NCI-H1436 treated with DMSO at 0.1 percent for 48 hours (cell line): ENCODE results near the gene ZNF181.
"Not testable (repeated sequence)": the region's sequence is repeated elsewhere in the genome, so short reads cannot be mapped to it uniquely, and the experiment has no call there.

Source experiments
- DNase-seq: peaks from one replicate; lab custom pipeline; 2025; lab: John Stamatoyannopoulos, UW

The ZNF181 gene

DNA sequence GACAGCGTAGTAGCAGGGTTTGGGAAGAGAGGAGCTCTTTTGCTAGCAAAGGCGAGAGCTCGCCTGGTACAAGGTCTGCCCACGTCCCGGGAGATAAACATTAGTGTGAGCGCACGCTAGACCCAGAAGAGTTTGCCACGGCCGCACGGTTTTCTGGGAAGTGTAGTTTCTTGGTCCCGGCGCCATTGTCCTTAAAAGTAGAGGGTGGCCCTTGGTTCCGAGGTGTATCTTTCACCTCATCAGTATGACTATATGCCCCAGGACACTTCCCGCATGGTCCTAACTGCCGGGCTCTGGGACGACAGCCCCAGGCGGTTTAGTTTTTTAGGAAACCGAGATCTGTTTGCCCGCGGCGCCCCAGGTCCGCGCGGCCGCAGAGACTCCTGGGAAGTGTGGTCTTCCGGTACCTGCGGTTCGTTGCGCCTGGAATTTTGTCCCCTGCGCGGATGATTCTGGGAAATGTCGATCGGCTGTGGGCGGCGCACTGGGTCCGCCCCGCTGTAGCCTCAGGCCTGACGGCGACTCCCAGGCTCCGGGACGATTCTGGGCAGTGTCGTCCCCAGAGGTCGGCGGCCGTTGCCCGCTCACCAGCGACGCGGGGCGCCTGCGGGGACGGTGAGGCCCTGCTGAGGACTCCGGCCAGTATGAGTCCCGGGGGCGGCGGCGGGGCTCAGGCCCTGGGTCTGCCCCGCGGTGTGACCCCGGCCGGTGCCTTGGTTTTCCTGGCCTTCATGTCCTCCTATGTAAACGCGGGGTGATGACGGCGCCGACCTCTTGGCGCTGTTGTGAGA, at the start of gene ZNF181:
TSS of gene ZNF181 (plus strand) at position 498 of the 791 bp plus-strand sequence. CDS start 795 bp downstream, outside the sequence.
- DNase-seq: peak; percentile 61

DNA sequence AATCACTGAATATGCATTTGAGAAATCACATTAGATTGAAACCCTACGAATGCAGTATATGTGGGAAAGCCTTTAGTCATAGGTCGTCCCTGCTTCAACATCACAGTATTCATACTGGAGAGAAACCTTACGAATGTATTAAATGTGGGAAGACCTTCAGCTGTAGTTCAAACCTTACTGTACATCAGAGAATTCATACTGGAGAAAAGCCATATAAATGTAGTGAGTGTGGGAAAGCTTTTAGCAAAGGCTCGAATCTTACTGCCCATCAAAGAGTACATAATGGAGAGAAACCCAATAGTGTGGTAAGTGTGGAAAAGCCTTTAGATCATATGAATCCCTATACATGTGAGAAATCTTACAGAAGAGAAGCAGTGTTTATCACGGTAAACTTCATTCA, 48.8 kb upstream of the ZNF181 start:
- not testable (repeated sequence) for DNase-seq

DNA sequence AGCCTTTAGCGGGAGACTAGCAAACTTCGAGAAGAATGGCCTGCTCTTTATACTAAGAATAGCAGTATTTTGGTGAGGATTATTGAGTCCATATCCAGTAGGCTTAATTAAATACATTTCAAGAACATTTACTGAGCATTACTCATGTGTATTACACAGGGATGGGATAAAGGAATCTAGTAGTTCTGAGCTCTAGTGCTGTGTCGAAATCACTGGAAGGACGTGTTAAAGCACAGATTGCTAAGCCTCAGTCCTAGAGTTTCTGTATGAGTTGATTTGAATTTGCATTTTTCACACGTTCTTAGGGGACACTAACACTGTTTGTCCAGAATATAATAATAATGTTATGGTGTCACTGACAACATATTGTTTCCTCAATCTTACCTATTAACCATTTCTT, 47.6 kb upstream of the ZNF181 start:
- no peak for DNase-seq

DNA sequence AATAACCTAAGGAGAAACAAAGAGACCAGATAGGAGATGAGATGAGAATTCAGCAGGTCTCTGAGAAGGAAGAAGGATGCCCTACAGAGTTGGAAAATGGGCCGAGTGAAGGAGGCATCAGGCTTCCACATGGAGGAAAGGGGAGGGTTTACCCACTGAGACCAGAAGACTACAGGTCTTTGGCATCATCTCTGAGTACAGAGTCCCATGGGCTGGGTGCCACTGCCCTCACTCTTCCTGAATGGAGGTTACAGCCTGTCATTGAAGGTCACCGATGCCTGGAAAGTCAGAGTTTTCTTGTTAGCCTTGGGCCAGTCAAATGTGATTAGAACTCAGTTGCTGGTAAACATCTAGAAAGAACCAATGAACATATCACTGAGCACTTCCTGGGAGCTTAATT, 46.7 kb upstream of the ZNF181 start:
- no peak for DNase-seq

DNA sequence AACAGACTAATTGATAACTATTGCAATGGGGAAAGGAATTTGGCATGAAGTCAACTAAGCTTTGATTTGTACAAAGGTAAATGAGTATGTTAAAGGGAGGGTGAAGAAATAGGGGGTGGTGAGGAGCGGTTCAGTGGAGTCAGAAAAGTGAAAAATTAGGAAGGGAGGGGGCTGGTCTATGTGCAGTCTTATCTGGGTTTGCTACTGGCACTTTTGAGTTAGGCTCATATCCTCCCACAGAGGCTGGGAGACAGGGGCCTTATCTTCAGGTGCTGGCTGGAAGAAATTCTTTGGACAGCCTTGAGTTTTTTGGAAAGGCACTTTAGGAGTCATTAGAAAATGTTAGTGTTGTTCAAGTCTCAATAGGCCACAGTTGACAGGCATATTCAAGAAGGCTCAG, 45.5 kb upstream of the ZNF181 start:
- no peak for DNase-seq

DNA sequence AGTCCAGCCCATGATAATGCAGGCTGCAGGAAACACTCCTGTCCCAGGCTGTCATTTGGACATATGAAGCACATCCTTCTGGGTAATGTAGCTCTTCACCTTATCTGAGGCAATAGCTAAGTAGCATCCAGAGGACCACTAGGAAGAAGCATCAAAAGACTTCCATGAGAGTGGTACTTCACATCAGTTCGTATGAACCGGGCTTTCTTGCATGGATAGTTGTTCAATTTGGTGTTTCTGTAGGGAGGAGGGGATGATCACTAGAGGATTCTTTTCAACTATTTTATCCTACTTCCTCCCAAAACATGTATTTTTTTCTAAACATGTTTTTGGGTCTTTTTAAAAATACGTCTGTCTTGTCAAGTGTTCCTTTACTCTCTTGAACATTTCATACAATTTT, 43.7 kb upstream of the ZNF181 start:
- DNase-seq: no peak

DNA sequence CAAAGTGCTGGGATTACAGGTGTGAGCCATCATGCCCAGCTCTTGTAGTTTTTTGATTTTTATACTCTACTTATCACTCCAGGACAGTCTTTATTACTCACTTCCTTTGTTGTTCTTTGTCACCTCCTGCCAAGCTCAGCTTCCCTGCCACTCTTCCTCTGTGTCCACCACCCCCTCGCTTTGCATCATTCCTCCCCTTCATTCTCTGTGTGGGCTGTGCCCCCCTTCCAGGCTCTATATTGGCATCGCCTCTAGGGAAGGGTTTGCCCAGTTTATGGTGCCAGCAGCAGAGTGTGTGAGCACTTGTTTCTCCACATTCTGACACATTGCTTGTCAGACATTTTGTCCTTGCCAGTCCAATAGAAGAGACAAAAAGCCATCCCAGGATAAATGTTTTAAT, 41.5 kb upstream of the ZNF181 start:
- DNase-seq: no peak

DNA sequence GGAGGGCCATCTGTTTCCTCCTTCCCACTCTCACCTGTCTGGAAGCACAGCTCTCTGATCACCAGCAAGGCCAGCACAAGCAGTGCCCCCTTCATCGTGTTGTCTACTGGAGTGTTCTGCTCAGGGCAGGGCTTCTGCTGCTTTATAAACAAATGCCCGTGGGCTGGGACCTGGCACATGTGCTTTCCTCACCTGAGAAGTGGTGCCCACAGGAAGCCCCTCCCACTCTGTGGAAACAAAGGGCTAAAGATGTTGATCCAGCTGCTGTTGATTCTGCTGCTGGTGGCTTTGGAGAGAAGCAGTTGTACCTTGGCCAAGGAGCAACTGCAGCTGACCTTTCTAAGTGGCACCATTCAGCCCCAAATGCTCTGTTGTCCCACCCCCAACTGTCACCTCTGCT, 26.4 kb upstream of the ZNF181 start:
- DNase-seq: no peak

DNA sequence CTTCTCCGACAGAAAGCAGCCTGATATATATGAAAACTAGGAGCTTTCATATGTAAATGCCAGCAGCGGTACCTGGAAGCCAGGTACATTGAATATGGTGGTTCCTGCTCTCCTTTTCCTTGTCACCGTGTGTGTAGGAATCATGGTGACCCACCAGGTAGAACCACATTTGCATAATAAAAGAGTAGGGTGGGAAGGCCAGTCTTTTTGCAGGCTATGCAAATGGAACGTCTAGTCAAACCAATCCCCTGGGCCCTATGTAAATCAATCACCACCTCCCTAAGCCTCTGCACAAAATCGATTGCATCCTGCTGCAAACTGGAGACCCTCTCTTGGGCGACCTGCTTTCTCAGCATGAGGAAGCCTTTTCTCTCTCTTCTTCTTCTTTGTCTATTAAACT, 22.2 kb upstream of the ZNF181 start:
- no peak for DNase-seq

DNA sequence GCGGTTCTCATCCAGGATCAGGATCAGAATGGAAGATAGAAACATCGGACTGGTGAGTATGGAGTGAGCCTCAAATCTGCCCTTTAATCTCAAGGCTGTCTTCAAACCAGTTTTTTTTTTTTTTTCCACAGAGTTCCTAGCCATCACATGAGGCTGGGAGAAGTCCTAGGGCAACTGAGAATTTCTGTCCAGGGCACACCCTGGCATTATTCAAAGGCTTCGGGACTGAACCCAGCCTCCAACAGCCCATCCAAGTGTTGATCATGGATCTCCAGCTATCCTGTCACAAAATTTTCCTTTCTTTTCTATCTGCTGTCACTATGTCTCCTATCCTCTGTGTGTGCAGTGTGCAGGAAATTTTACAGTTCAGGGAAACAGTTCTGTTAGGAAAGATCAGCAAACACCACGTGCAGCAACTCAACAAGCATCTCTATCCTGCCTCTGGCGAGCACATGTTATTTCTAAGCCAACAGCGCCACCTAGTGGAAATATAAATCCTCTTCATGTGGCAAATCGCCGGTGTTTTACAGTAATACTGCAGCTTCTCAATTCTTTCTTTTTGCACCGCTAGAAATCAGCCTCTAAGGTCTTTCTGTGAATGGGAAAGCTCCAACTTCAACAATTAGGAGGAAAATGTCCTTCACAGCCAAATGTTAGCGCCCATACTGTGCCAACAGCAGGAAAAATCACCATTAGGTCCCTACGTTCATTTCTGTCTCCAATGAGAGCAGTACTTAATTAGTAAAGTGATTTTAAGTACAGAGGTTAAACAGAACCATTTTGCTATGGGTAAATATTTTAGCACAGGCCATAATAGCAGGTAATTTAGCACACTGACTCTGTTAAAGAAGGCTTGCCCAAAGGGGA, 21.4 kb upstream of the ZNF181 start:
- DNase-seq: peak; percentile 23

DNA sequence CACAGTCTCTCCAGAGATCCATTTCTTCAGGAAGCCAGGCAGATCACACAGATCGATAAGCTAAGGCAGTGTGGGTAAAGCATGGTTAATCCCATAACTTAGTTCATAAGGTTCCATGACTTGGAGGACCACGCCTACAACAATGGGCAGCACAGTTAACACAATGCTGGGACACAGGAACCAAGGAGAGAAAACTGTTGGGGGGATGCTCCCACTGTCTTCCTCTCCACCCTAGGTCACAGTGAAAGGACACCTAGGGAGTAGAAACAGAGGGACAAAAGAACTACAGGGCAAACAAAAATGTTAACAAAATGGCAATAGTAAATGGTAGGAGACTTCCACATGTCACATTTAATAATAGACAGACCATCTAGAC, 20.8 kb upstream of the ZNF181 start:
- DNase-seq: no peak

DNA sequence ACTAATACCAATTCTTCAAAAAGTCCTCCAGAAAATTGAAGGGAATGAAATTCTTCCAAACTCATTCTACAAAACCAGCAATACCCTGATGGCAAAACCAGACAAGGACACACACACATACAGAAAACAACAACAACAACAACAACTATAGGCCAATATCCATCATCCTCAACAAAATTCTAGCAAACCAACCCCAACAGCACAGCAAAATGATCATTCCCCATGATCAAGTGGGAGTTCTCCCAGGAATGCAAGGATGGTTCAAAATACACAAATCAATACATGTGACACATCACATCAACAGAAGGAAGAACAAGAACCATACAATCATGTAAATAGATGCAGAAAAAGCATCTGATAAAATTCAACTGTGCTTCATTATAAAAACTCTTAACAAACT, 18.7 kb upstream of the ZNF181 start:
- DNase-seq: no peak

DNA sequence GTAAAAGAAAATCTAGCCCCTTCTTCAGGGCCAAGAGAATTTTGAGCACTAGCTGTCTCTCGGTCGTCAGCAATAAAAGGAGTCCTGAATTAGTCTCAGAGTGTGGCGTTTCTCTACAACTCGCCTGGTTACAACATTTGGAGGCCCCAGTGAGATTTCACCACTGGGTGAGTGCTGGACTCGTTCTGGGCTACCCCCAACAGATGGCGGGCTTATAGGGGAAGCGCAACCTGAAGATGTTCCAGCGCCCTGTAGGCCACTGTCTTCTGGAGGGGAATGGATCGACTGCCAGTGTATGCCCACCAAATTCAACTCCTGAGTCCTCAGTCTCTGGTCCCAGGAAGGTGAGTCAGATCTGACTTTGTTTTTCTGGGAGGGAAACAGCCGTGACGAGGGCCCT, 11.7 kb upstream of the ZNF181 start:
- no peak for DNase-seq

DNA sequence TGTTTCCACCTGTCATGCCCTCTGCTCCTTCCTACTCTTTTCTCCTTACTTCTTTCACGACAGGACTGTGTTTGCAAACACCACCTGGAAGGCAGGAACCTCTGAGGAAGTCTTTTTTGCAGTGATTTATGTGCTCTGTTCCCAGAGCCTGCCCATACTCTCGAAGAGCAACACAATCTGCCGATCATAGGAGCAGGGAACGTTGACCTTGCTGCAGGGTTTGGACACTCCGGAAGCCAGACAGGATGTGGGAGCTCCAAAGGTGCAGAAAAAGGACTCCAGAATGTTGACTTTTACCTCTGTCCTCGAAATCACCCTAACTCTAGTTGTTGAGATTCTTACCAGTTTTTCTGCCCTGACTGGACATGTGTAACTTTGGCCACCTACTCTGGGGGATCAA, 8.6 kb upstream of the ZNF181 start:
- no peak for DNase-seq

DNA sequence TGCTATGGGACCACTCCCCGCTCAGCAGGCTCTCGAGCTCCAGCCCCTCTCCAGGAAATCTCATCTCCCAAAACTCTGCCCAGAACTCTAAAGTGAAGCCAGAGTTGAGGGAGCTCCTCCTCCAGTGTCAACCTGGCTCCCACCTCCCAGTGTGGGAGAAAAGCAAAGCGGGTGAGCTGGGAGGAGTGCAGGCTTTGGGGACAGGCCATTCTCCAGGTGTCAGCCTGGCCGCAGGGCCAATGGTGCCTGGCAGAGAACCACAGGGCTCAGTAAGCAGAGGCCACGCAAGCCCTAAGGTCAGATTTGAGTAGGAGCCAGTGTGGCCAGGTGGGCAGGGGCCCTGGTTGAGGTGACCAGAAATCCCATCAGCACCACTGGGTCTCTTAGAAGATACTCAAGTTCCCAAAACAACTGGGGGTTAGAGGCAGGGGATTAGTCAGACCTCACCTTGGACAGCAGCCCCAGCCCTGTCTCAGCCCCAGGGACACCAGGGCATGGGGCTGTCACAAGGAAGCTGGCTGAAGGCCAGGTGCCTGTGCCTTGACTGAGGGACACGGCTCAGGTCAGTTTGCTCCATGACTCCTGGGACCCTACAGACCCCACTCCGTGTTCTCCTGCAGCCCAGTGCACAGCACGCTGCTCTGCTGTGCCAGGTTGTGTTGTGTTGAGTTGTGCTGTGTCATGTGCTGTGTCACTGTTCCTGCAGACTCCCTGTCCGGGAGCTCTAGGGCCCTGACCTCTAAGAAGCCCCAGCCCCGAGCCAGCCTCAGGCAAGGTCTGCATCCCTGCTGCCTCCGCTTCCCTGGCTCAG, 2.8 kb upstream of the ZNF181 start:
- DNase-seq: no peak

DNA sequence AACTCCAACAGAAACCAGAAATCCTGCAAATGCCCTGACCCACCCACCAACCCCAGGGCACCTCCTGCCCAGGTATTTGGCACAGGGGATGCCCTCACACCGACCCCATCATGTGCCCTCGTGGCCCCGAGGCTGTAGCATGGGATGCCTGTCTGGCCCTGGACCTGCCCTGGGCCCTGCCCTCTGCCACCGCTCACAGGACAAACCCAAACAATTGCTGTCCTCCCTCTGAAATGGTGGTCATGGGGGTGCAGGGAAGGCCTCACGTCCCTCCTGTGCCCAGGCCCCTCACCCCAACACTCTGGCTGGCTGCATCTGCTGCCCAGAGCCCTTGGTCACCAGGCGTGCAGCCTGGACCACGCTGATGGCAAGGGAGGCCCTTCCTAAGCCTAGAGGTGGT, 2.1 kb upstream of the ZNF181 start:
- no peak for DNase-seq

DNA sequence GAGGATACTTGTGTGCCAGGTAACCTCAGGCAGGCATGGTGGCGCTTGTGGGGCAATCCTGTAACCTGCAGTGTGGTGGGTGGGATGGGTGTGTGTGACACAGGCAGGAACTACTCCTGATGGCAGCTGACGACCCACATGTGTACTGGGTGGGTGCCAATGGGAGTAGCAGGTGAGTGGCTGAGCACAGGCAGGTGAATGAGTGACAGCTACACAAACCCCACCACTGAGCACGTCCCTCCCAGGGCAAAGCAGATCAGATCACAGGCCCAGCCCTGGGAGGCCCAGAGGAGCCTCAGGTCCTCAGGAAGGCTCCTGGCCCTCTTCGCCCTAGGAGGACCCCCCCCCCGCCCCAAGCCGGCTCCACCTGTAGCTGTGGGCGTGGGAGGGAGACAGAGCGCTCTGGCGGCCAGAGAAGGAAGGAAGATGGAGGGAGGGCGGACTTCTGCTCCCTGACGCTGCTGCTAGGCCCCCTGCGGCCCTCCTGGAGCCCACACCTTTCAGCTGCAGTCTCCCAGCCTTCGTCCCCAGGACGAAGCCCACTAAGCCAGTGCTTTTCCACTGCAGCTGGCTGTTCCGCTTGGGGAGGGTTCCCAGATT, 1.3 kb upstream of the ZNF181 start:
- DNase-seq: no peak

DNA sequence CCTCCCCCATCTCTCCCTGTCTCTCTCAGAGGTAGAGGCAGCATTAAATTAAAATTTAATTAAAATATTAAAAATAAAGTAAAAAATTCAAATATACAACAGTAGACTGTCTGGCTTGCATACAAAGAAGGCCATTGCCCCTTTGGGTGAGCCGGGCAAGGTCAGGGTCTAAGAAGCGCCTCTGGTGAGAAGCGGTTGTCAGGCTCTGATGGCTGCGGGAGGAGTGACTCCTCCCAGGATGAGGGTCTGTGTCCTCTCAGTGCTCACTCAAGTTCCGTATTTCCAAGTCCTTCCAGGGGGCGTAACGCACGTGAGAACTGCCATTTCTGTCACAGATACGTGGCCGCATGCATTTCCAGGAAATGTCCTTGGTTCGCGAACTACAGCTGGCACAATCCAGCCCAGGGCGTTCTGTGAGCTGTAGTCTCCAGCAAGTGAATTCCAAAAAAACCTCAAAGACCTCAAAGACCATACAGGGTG, 737 bp upstream of the ZNF181 start:
- DNase-seq: no peak

DNA sequence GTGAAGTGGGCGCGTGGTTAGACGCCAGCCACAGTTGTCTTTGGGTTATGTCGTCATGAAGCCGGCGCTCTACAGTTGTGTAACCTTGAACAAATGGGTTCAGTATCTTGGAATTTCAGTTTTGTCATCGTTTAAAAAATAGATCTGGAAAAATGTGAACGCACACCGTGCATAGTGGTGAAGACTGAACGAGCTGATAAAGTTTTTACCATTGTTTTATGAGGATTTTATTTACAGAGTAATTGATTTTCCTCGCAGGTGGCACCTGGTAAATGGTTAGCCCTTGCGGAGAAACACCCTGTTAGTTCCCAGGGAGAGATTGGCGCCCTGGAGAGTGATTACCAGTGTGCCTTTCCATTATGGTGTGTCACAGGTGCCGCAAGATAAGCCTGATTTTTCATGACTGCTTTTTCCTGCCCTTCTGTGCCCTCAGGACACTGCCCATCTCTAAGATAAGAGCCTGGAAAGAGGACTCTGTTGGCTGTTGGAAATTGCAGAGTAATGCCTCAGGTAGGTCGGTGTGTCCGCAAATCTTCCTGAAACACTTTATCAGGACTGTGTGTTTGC, 577 bp downstream of the ZNF181 start:
- DNase-seq: no peak

DNA sequence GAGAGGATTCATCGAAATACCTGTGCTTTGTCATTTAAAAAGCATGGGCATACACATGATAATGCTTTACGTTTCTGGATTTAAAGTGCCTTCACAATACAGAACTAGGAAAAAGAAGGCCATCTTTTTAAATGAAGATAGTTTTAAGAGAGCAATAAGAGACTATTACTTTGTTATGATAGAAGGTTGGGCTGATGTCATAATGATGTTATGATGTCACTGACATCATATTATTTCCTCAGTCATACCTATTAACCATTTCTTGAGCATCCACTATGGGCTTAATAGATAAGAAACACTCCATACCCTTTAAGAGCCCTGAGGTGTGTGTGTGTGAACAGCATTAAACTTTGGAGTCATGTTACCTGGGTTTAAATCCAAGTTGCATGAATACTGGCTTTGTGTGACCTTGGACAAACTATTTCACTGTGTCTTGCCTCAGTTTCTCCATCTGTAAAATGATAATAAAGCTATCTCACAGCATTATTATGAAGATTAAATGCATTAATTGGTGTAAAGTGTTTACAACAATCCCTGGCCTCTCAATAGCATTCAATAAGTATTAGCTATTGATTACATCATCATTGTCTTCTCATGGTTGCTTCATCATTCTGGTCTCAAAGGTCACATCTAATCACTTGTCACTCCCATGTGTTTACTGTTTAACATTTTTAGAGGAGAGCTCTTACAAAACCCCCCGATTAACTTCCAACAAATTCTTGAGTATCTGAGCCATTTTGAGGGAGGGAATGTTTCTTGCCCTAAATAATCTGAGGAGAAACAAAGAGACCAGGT, 11.1 kb downstream of the ZNF181 start:
- DNase-seq: no peak

DNA sequence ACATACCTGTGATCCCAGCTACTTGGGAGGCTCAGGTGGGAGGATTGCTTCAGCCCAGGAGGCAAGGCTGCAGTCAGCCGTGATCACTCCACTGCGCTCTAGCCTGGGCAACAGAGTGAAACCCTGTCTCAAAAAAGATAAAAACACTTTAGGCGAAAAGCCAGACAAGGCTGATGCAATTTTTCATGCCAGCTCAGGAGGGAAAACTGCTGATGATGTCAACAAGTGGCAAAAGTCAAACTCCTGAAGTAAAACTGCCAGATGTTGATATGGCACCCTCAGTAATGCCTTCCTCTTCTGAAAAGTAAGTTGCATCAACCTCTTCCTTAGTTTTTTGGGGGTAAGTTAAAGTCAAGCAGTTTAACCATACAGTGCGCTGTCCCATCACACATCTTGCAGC, 23.4 kb downstream of the ZNF181 start:
- DNase-seq: no peak
